Measurements from ENCODE around the gene KRT222.

KRT222 gene

GRCh38 chr17:40664582-40665333 lies at the start of gene KRT222:
Gene KRT222 (minus strand): TSS chr17:40665177. CDS start chr17:40665099, 78 bp downstream.
- no peak for ATAC-seq
- TF ChIP-seq ZNF8 (CRISPR knock-in tag; IDR thresholded peaks at IDR 0.05) = no peak
- TF ChIP-seq ESRRG (CRISPR knock-in tag; IDR thresholded peaks at IDR 0.05) = no peak
- TF ChIP-seq PATZ1 (CRISPR knock-in tag; IDR thresholded peaks at IDR 0.05; ENCODE audit: borderline replicate concordance) = no peak
- TF ChIP-seq CREB5 (CRISPR knock-in tag; IDR thresholded peaks at IDR 0.05; ENCODE audit: low read depth) = no peak

GRCh38 chr17:40714473-40714872 lies 49.5 kb upstream of the KRT222 start:
- TF ChIP-seq CSRNP3 (CRISPR knock-in tag; IDR thresholded peaks at IDR 0.05) (no peak), ESRRG (CRISPR knock-in tag; IDR thresholded peaks at IDR 0.05) (no peak), BACH2 (CRISPR knock-in tag; IDR thresholded peaks at IDR 0.05; ENCODE audit: borderline replicate concordance) (no peak), SNAI2 (CRISPR knock-in tag; IDR thresholded peaks at IDR 0.05) (no peak), ZC3H10 (CRISPR knock-in tag; IDR thresholded peaks at IDR 0.05) (no peak), ZNF565 (CRISPR knock-in tag; conservative IDR thresholded peaks at IDR 0.05; ENCODE audit: low read depth) (no peak)

GRCh38 chr17:40707745-40708144 lies 42.8 kb upstream of the KRT222 start:
- ATAC-seq = no peak
- TF ChIP-seq PPARA (CRISPR knock-in tag; IDR thresholded peaks at IDR 0.05; ENCODE audit: borderline replicate concordance) (no peak), CSRNP3 (CRISPR knock-in tag; IDR thresholded peaks at IDR 0.05) (no peak), TSHZ2 (CRISPR knock-in tag; IDR thresholded peaks at IDR 0.05) (no peak), ARNTL (CRISPR knock-in tag; IDR thresholded peaks at IDR 0.05; ENCODE audit: borderline replicate concordance, low read depth) (no peak), RARB (CRISPR knock-in tag; IDR thresholded peaks at IDR 0.05) (no peak), OSR1 (CRISPR knock-in tag; IDR thresholded peaks at IDR 0.05) (no peak), CREB5 (CRISPR knock-in tag; IDR thresholded peaks at IDR 0.05; ENCODE audit: low read depth) (no peak)

More at GRCh38 chr17:40714473-40714872, 49.5 kb upstream of the KRT222 start:
- no peak for ATAC-seq

GRCh38 chr17:40705584-40705983 lies 40.6 kb upstream of the KRT222 start:
- no peak for ATAC-seq
- no peak for TF ChIP-seq TCF4 (CRISPR knock-in tag; IDR thresholded peaks at IDR 0.05; ENCODE audit: borderline replicate concordance)
- no peak for TF ChIP-seq OSR1 (CRISPR knock-in tag; IDR thresholded peaks at IDR 0.05)
- no peak for TF ChIP-seq ISL1 (CRISPR knock-in tag; IDR thresholded peaks at IDR 0.05)
